Esophagus muscularis mucosa (tissue), 4 donors: Measurements from ENCODE around the gene CLDN7. TPM values are rescaled to one million over a fixed set of nuclear protein-coding genes. Genes with fewer than 3 reads are reported as not detected.

Experiments
- DNase-seq: peaks from one replicate; pipeline ENCODE4 v3.0.0-alpha.2; 2017; ENCODE audit errors: extremely low spot score
- H3K27ac ChIP-seq, 4 donors: fragments of 200-600 bp; sonication (generic); replicated peaks in 1 of 4; 1 replicate in 3 of 4; 2 replicates in 1 of 4; pipeline ENCODE4 v1.5.1; 2016 to 2019; ENCODE audit warnings: mild to moderate bottlenecking in 1 of 4
- H3K27me3 ChIP-seq, 4 donors: fragments of 200-600 bp; sonication (generic); one replicate each; pipeline versions ENCODE4 v1.5.1 to v1.6.0; 2016 to 2019
- H3K36me3 ChIP-seq, 4 donors: fragments of 200-600 bp; sonication (generic); one replicate each; pipeline ENCODE4 v1.5.1; 2016 to 2019
- H3K4me1 ChIP-seq, 4 donors: fragments of 200-600 bp; sonication (generic); one replicate each; pipeline ENCODE4 v1.5.1; 2016 to 2019
- H3K4me3 ChIP-seq, 4 donors: fragments of 200-600 bp; sonication (generic); 1 replicate in 2 of 4; 2 replicates in 2 of 4; pipeline ENCODE4 v1.5.1; 2016 to 2019; ENCODE audit warnings: mild to moderate bottlenecking in 4 of 4, moderate library complexity in 1 of 4
- H3K9me3 ChIP-seq, 4 donors: fragments of 200-600 bp; sonication (generic); 1 replicate in 3 of 4; 2 replicates in 1 of 4; pipeline ENCODE4 v1.5.1; 2016 to 2019
- EP300 ChIP-seq: sonication (generic); formaldehyde crosslinking; IDR thresholded peaks from one replicate; pipeline ENCODE4 v1.6.1; 2017; ENCODE audit warnings: antibody characterized with exemption
- POLR2A ChIP-seq: fragments of 450-650 bp; IDR thresholded peaks from one replicate; pipeline ENCODE4 v1.6.1; 2017; ENCODE audit warnings: antibody characterized with exemption, moderate library complexity, mild to moderate bottlenecking, low read depth
- POLR2AphosphoS5 ChIP-seq, 2 donors: sonication (generic); formaldehyde crosslinking; IDR thresholded peaks; one replicate each; pipeline ENCODE4 v1.6.1; 2017; ENCODE audit warnings: antibody characterized with exemption in 2 of 2
- WGBS: methylation state at CpG from one replicate; pipeline ENCODE4 v1.1.5; 2018; 5-methylcytosine and 5-hydroxymethylcytosine counted together
- intact Hi-C: fragments of 100-400 bp; cut with DNase I; formaldehyde crosslinking; loops from one replicate; pipeline ENCODE4 v1.15.1; 2023
- total RNA-seq, 4 donors: library from RNA; depleted of rRNA; stranded (reverse); fragments of >200 nt; gene quantifications; one replicate each; pipeline versions ENCODE4 v1.1.0 to v1.2.1, GENCODE V29; 2016
- TF ChIP-seq, protein P1 (sequence below), 3 experiments: fragments of 200-600 bp in 2 of 3; fragments of 450-650 bp in 1 of 3; sonication (generic) in 2 of 3; IDR thresholded peaks; one replicate each; pipeline ENCODE4 v1.5.1; 2017 to 2019; ENCODE audit warnings: antibody characterized with exemption in 3 of 3, mild to moderate bottlenecking in 2 of 3, moderate library complexity in 1 of 3

Gene CLDN7
- total RNA-seq, 4 donors from 2014 or later = 1.7 to 3.4 (median 2.1) TPM

DNA sequence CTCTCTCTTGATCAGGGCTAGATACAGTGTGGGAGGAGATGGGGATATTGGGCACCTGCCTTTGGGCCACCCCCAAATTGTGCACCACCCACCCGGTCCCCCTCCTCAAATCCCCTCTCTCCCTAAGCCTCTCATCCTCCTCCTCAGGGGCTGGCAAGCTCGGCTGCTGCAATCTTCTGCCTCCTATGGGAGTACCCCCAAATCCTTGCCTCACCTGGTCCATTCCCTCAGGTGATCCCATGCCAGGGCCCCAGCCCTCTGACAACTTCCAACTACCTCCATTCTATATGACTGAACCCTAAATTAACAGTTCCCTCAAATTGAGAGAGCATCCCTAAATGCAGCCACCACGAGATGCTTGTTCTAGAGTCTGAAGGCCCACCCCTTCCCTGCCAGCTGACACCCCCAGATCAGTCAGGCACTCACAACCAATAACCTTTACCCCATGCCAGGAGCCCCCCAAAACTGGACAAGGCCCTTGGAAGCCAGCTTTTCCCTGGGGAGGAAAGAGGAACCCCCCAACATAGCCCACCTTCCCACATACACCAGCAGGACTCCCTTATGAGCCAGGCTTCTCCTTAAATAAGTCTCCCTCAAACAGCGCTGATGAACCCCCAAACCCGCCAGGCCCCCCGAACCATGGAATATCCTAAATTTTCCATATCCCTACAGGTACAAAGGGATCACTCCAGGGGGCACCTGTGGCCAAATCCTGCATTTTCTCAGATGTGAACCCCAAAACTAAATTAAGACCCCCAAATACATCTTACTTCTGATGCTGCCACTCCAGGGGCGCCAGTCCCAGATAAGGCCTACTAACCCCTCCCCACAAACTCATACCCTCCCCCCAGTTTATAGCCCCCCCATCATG lies 45.8 kb downstream of the CLDN7 start:
- peaks cover 55 to 84% (median 83%) of the 10 kb centered on the region in 4 donors for H3K4me1 ChIP-seq
- TF ChIP-seq POLR2AphosphoS5 (IDR thresholded peaks at IDR 0.05) (no peak), EP300 (no peak), POLR2A (no peak)
- TF ChIP-seq, protein P1, sequence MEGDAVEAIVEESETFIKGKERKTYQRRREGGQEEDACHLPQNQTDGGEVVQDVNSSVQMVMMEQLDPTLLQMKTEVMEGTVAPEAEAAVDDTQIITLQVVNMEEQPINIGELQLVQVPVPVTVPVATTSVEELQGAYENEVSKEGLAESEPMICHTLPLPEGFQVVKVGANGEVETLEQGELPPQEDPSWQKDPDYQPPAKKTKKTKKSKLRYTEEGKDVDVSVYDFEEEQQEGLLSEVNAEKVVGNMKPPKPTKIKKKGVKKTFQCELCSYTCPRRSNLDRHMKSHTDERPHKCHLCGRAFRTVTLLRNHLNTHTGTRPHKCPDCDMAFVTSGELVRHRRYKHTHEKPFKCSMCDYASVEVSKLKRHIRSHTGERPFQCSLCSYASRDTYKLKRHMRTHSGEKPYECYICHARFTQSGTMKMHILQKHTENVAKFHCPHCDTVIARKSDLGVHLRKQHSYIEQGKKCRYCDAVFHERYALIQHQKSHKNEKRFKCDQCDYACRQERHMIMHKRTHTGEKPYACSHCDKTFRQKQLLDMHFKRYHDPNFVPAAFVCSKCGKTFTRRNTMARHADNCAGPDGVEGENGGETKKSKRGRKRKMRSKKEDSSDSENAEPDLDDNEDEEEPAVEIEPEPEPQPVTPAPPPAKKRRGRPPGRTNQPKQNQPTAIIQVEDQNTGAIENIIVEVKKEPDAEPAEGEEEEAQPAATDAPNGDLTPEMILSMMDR (IDR thresholded peaks at IDR 0.05) = no peak
- intact Hi-C loops = no loop called here
- no peak for DNase-seq
- H3K4me3 ChIP-seq = peak overlapping the region; percentile 56 to 68 (median 62)
- no peaks in the 10 kb centered on the region for H3K9me3 ChIP-seq
- H3K27ac ChIP-seq = peak overlapping the region; percentile 92 to 99 (median 97)
- no peaks in the 10 kb centered on the region for H3K27me3 ChIP-seq
- WGBS = 16% methylated on average over 7 of the region's 7 CpGs
- H3K36me3 ChIP-seq = peaks cover 0 to 11% (median 5%) of the 10 kb centered on the region in 4 donors

DNA sequence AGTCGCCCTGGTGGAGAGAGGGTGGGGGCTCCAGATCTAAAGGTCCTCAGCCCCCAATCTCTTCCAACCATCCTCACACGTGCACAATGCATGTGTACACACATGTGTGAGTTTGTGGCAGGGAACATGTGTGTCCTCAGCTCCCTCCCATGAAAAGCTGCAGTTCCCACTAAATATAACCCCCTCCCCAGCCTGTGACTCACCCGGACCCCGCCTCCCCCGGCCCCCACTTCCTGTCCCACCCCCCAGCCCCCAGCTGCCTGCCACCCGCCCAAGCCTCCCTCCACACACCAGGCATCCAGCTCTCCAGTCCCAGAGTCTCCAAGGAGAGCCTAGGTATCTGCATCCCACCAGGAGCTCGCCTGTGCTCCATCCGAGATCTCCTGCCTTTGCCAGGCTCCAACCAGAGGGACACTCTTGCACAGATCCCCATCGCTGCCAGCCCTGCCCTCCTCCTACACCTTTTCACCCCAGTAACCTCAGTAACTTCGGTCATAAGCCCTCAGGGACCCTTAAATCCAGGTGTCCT lies 46.6 kb downstream of the CLDN7 start:
- WGBS = 16% methylated on average over 6 of the region's 10 CpGs
- intact Hi-C loops = no loop called here
- Histone ChIP-seq H3K27ac (peak overlapping the region; percentile 92 to 99 (median 97)), H3K9me3 (no peaks in the 10 kb centered on the region), H3K4me3 (peak overlapping the region; percentile 56 to 68 (median 64)), H3K36me3 (peaks cover 0 to 3% (median 0%) of the 10 kb centered on the region in 4 donors), H3K4me1 (peaks cover 50 to 84% (median 82%) of the 10 kb centered on the region in 4 donors), H3K27me3 (no peaks in the 10 kb centered on the region)
- TF ChIP-seq EP300 = no peak
- no peak for TF ChIP-seq POLR2AphosphoS5 (IDR thresholded peaks at IDR 0.05)
- no peak for DNase-seq

DNA sequence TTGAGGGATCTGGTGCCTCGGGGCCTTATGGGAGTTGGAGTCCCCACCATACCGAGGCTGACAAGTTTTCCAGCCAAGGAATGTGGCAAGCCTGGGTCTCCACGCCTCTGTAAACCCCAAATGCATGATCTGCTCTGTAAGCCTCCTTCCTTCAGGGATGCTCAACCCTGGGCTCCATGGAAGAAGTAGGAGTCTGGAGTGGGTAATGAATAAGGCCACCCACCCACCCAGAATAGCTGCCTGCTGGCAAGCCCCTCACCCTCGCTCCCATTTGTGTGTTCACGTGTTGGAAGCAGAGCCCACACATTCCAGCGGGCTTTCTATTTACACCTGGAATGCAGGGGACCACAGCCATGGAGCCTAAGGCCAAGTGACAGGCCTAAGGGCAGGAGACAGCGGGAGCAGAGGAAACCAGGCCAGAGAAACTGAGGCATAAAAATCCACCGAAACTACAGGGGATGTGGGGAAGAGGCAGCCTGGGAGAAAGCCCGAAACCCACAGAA lies 47.1 kb downstream of the CLDN7 start:
- intact Hi-C loops = no loop called here
- TF ChIP-seq POLR2A (no peak), POLR2AphosphoS5 (IDR thresholded peaks at IDR 0.05) (peak in 1 of 2 donors; percentile 77)
- TF ChIP-seq, protein P1 (IDR thresholded peaks at IDR 0.05) = no peak
- H3K27me3 ChIP-seq = no peaks in the 10 kb centered on the region
- no peaks in the 10 kb centered on the region for H3K36me3 ChIP-seq
- H3K4me1 ChIP-seq = peaks cover 49 to 81% (median 77%) of the 10 kb centered on the region in 4 donors
- 19% methylated on average over 9 of the region's 9 CpGs for WGBS
- H3K4me3 ChIP-seq = peak overlapping the region; percentile 62 to 64 (median 64)
- peak overlapping the region; percentile 92 to 99 (median 97) for H3K27ac ChIP-seq
- peak; percentile 99 for DNase-seq
- no peaks in the 10 kb centered on the region for H3K9me3 ChIP-seq

DNA sequence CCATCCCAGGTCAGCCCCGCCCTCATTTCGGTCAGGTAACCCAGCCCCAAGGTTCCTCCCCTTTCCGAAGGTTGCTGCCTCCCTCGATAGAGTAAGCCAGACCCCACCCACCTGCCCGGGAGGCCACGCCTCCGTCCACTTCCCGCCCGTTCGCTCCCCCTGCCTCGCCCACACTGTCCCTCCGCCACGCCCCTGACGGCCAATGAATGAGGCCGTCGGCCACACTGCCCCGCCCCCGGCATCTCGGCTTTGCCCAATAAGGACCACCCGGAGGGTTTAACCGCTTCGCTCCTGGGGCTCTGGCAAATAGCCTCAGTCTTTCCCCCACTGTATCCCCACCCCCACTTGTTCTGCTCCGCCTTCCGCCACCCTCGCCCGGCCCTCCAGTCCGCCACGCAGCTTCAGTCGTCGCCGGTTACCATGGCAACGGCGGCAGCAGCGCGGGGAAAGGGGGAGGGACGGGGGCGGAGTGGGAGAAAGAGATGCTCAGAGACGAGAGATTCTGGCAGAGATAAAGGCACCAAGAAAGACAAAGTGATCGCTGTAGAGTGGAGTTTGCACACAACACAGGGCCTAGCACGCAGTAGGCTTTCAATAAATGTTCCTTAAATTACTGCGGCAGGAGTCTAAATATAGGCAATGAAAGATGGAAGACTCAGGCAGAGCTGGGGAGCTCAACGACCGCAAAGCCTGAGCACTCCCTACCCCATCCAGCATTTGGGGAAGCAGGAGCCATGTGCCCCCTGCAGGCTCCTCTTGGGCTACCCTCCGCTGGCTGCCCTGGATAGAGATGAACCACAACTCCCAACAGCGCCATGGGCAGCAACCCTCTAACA lies 47.8 kb downstream of the CLDN7 start:
- peak; percentile 100 for DNase-seq
- Histone ChIP-seq H3K36me3 (no peaks in the 10 kb centered on the region), H3K4me1 (peaks cover 49 to 79% (median 75%) of the 10 kb centered on the region in 4 donors), H3K27ac (peak overlapping the region; percentile 92 to 99 (median 97)), H3K4me3 (peak overlapping the region; percentile 62 to 64 (median 64)), H3K9me3 (no peaks in the 10 kb centered on the region), H3K27me3 (no peaks in the 10 kb centered on the region)
- intact Hi-C loops = no loop called here
- 1% methylated on average over 35 of the region's 45 CpGs for WGBS
- TF ChIP-seq POLR2AphosphoS5 (IDR thresholded peaks at IDR 0.05) (peak; percentile 36 to 62), EP300 (no peak), POLR2A (no peak)
- TF ChIP-seq, protein P1 (IDR thresholded peaks at IDR 0.05) = peak; percentile 18 to 51 (median 39)
